Stimulated activated CD4-positive, alpha-beta T cell treated with anti-CD3 and anti-CD28 coated beads, Interleukin-4, amount 100 ng/mL, for 24 hours (primary cell): ENCODE measurements around the gene APLN.

ENCODE experiments used
- DNase-seq: peaks from one replicate; pipeline ENCODE4 v3.0.0-alpha.2; 2020

APLN gene, protein sequence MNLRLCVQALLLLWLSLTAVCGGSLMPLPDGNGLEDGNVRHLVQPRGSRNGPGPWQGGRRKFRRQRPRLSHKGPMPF

DNA sequence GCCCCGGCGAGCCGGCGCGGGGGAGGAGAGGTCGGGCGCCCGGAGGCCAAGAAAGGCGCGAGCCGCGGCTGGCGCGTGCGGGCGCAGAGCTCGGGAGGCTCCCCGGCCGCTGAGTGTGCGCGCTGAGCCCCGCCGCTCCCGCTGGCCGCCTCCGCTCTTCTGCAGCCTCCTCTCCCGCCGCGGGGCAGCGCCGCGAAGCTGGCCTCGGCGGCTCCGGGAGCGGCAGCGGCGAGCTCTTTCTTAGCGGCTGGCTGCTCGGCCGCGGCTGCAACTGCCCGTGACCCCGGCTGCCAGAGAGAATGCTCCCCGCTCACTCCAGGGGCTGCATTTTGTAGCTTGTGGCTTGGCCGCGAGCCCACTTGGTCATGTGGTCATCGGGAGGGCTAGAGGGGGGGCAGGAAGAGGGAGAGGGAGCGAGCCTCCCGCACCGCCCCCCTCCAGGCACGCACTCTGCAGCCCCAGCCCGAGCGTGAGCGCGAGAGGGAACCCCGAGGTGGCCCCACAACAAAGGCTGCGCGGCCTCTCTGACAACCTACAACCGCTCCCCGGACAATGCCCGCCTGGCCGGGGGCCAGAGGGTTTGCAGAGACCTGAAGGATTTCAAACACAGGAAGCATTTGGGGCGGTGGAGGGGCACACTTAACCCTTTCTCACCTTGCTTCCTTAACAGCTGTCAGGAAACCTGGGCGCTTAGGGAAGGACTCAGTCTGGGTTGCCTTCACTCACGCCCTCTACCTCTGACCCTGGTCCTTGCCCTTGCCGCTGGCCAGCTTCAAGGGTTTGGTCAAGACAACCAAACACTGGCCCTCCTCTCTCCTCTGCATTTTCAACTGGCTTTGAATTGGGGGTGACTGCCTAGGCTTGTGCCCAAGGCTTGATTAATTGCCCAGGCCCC lies at the start of gene APLN:
Gene APLN (minus strand): TSS at position 305 of the 895 bp plus-strand sequence. CDS start 326 bp downstream, outside the sequence.
- no peak for DNase-seq

DNA sequence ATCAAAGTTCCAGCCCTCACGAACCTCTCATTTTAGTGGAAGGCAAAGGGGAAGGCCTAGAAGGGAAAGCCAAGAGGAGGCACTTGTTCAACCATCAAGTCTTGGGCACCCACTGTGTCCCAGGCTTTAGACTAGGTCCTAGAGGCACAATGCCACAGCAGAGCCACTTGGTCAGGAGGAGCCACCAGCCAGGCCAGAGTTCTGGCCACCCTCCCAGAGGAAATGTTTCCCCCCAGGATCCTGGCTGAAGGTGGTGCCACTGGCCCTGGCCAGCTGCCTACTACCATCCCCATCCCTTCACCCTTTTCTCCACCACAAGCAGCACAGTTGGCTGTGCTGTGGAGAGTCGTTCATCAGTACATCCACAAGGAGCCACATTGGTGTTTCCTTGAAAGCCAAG lies 49.7 kb upstream of the APLN start:
- DNase-seq = no peak

DNA sequence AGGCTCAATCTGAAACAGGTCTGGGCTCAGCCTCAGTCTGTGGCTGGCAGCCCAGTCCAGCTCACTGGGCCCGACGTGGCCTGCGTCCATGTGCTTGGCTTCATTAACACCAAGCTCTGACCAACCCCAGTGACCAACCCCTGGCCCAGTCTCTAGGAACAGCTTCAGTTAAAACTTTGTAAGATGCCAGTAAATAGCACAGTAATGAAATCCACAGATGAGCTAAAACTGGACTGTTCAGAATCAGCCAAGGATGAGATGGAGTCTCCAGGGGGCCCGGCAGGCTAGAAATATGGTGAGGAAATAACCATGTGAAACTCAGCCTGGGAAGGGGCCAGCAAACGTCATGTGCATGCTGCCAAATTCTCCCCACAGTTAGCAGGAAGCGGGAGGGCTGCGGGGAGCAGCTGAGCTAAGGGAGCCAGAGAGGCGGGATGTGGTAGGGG lies 46.9 kb upstream of the APLN start:
- no peak for DNase-seq

DNA sequence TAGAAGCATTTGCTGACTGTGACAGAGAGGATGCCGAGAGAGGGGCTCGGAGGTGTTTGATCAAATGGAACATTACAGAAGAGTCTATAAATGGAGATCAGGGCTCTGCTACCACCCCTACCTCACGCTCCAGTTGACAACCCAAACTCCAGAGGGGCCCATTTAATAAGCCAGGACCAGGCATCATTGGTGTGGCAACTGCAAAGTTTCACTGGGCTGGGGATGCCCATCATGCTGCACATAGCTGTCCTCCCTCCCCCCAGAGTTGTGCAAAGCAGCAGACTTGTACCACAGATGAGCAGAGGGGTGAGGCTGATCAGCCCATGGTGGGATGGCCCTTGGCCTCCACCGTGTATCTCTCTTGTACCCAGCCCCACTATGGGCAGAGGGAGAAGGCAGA lies 45.8 kb upstream of the APLN start:
- no peak for DNase-seq

DNA sequence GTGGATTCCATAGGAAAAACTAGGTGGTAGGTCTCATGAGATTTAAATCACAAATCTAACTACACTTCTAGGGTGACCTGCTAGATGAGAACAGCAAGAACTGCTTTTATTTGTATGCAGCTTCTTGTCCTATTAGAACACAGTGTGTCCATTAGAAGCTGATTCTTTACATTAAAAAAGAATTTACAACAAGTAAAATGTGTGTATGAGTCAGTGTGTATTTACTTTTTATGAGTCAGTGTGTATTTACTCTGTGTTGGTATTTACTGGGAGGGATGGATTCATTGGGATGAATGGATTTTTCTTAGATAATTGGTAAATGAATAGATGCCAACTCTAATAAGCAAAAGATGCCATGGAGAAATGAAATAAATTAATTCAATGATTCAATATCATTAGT lies 43.4 kb upstream of the APLN start:
- no peak for DNase-seq

DNA sequence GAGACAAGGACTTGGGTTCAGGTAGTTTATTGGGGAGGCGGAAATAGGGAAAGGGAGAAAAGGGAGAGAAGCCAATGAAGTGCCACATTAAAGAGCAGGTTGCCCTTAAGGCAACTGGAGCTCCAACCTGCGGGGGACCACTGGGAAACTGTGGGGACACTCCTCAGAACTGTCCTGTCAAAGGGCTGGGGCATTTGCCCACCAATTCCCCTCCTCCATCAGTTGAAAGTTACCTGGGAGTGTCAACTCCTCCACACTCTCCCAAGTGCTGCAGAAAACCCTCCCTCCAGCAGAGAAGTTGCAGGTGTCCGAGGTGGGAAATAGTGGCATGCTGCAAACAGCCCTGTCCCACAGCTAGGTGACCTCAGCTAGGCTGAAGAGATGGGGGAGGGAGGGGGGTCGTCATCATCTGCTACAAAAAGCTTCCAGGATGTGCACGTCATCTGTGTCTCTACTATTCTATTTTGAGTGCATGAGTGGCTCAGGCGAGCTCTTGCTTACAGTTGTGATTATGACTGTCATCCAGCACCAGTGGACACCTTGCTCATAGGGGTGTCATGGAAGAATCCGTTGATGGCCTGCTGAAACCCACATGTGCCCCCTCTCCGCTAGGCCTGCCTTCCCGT lies 42.6 kb upstream of the APLN start:
- DNase-seq = no peak

- DNase-seq = no peak
These were observed 41.9 kb upstream of the APLN start for GRCh38 chrX:129696463-129697155.

GRCh38 chrX:129695937-129696336 lies 41.2 kb upstream of the APLN start:
- DNase-seq = no peak

GRCh38 chrX:129695535-129695934 lies 40.8 kb upstream of the APLN start:
- DNase-seq = no peak

GRCh38 chrX:129694805-129695204 lies 40.0 kb upstream of the APLN start:
- no peak for DNase-seq

DNA sequence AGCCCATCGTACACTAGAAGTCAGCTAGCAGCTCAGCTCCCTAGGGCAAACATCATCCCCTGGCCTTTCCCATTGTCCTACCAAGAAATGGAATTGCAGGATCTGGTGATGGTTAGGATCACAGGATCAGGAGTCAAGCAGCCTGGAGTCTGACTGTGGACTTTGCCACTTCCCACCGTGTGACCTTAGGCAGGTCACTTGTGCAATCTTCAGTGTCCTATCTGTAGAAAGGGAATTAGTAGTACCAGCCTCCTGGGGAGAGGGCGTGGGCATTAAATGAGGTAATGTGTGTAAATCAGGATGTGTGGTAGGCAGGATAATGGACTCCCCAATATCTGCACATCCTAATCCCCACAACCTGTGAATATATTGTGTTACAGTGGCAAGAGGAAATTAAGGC lies 38.6 kb upstream of the APLN start:
- DNase-seq = no peak

DNA sequence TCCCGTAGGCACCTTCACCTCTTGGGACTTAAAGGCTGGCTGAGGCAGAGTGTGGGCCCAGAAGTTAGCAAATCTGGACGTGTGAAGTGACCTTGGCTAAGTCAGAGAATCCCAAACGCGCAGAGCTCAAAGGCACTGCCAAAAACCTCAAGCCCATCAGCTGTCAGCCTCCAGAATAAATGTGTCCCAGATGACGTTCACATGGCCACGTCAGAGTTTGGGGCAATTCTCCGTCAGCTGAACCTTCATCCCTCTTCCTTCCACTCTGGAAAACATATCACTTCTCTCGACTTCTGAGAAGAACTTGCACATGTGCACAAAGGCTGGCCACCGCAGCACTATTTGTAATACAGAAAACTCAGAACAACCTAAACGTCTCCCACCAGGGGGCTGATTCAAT lies 35.7 kb upstream of the APLN start:
- DNase-seq = no peak

GRCh38 chrX:129689796-129690195 lies 35.0 kb upstream of the APLN start:
- no peak for DNase-seq

GRCh38 chrX:129688097-129688496 lies 33.3 kb upstream of the APLN start:
- no peak for DNase-seq

- DNase-seq = no peak
These were observed 31.7 kb upstream of the APLN start for GRCh38 chrX:129686422-129686948.

- DNase-seq = no peak
These were observed 28.2 kb upstream of the APLN start for GRCh38 chrX:129682979-129683378.

- no peak for DNase-seq
These were observed 25.1 kb upstream of the APLN start for GRCh38 chrX:129679901-129680300.

- peak; percentile 19 for DNase-seq
These were observed 23.9 kb upstream of the APLN start for GRCh38 chrX:129678614-129679195.

GRCh38 chrX:129667412-129667811 lies 12.7 kb upstream of the APLN start:
- no peak for DNase-seq

- DNase-seq = no peak
These were observed 11.3 kb upstream of the APLN start for GRCh38 chrX:129665916-129666644.

- DNase-seq = no peak
These were observed 8.4 kb upstream of the APLN start for GRCh38 chrX:129663171-129663570.

GRCh38 chrX:129661369-129661768 lies 6.6 kb upstream of the APLN start:
- no peak for DNase-seq
